GM13977 (cell line): Measurements from ENCODE around the gene CD177.

Experiments used
- DNase-seq: peaks from one replicate; pipeline ENCODE4 v3.0.0; 2012; ENCODE audit warnings: low spot score
- in situ Hi-C: fragments of 300-500 bp; cut with MboI; formaldehyde crosslinking; loops from one replicate; pipeline ENCODE4 v1.12.0; 2022; ENCODE audit warnings: low sequenced_read_pairs, low pct_unique_long_range_greater_than_20kb, mixed read lengths, inconsistent platforms; ENCODE audit not compliant: unreplicated experiment
- TF ChIP-seq, protein P1 (sequence below): IDR thresholded peaks from 2 replicates; pipeline ENCODE4 v1.5.1; 2012; ENCODE audit warnings: mild to moderate bottlenecking, control low read depth; ENCODE audit not compliant: insufficient read depth; ENCODE audit errors: extremely low read depth, missing control alignments

The CD177 gene

DNA sequence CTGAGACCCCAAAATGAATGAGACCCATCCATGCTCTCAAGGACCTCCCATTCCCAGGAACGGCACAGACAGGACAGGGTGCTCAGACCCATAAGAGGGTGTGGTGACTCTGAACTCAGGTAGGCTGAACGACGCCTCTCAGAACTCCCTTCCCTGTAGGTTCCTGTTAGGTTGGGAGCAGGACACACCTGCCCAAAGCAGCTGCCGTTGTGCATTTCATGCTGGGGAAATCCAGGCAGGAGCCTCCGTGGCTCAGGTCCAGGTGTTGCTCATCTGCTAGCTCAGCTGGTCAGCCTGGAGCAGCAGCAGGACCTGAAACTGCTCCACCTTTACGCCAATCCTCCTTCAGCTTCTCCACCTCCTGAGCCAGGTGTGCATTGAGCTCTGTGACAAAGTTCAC, 42.1 kb downstream of the CD177 start:
- DNase-seq, result no peak
- TF ChIP-seq, protein P1, sequence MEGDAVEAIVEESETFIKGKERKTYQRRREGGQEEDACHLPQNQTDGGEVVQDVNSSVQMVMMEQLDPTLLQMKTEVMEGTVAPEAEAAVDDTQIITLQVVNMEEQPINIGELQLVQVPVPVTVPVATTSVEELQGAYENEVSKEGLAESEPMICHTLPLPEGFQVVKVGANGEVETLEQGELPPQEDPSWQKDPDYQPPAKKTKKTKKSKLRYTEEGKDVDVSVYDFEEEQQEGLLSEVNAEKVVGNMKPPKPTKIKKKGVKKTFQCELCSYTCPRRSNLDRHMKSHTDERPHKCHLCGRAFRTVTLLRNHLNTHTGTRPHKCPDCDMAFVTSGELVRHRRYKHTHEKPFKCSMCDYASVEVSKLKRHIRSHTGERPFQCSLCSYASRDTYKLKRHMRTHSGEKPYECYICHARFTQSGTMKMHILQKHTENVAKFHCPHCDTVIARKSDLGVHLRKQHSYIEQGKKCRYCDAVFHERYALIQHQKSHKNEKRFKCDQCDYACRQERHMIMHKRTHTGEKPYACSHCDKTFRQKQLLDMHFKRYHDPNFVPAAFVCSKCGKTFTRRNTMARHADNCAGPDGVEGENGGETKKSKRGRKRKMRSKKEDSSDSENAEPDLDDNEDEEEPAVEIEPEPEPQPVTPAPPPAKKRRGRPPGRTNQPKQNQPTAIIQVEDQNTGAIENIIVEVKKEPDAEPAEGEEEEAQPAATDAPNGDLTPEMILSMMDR, result no peak
- in situ Hi-C loops, result no loop called here

DNA sequence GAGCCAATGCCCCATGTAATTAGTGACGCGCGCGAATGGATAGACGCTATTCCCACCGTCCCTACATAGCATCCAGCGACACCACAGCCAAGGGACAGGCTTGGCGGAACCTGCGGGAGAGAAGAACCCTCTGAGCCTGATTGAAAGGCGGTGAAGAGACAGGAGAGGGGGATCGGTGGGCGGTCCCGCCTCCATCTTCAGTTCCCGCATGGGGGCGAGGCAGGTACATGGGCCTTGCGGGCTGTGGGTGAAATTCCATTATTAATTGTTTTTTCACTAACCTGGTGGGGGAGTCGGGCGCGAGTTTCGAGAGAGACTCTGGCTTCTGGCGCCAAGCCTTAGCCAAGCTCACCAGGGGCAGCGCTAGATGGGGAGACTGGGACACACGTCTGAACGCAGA, 52.8 kb downstream of the CD177 start:
- in situ Hi-C loops, result no loop called here
- TF ChIP-seq, protein P1, result no peak
- DNase-seq, result no peak

DNA sequence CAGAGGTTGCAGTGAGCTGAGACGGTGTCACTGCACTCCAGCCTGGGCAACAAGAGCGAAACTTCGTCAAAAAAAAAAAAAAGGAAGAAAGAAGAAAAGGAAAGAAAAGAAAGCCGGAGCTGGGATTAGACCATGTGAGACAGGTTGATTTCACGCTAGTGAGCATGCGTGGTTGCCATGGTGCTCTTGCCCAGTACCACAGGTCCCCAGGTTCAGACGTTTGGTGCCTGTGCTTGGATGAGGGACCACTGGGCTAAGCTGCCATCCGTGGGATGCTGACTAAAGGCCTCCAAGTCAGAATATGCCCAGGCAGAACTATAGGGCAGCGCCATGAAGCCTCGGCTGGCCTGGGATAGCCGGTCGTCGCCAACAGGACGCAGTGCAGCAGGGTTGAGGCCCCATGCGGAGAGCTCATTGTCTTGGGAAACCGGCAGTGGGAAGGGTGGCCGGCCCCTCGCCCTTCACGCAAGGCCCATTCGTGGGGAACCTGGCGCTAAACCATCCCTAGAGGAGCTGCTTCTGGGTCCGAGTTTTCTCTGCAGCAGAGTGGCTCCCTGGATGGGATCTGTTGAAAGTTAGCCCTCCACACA, 54.0 kb downstream of the CD177 start:
- TF ChIP-seq, protein P1, result no peak
- no peak for DNase-seq

DNA sequence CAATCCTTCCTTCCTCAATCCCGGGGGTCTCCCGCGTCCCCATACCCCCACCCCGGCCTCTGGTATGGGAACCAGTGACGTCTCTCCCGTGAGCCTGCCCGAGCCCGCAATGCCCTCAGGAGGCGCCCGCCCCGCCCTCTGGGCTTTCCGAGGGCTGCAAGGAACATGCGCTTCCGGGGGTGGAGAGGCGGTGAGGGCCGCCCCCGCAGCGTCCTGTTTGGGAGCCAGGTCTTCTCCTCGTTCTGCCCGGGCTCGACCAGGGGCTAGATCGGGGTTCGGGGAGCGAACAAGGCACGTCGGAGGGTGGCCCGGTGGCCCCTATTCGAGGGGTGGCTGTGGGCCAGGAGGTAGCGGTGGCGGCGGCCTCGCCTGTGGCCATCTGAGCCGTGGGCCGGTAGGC, 54.6 kb downstream of the CD177 start:
- TF ChIP-seq, protein P1, result no peak
- DNase-seq, result no peak
- in situ Hi-C loops, result no loop called here

More for the DNA sequence above, 54.0 kb downstream of the CD177 start:
- in situ Hi-C loops, result no loop called here

DNA sequence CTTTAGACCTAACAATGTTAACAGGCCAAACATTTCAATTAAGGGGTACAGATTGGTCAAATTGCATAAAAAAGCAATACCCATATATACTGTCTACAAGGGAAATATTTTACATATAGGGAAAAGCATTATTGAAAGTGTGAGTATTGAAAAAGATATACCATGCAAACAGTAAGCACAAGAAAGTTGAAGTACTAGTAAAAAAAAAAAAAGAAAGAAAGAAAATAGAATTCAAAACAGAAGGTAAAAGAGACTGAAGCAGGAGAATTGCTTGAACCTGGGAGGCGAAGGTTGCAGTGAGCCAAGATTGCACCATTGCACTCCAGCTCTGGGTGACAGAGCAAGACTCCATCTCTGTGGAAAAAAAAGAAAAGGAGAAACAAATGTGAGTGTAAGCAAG, 55.9 kb downstream of the CD177 start:
- TF ChIP-seq, protein P1, result no peak
- in situ Hi-C loops, result no loop called here
- DNase-seq, result no peak

DNA sequence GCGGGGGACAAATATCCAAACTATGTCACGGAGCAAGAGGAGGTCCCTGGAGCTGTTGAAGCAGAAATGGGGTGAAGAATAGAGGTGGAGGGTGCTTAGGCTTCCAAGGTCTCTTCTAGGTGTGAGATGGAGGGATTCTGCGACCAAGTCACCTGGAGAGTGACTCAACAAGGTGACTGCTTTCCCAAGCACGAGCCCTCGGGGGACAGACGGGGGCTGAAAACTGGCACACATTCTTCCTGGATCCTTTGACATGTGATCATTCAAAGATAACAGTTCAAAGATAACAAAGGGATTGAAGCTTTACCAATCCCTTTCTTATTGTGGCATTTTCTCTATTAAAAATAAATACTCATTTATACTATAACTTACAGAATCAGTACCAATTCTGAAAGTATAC, 59.0 kb downstream of the CD177 start:
- no peak for DNase-seq
- TF ChIP-seq, protein P1, result no peak
- in situ Hi-C loops, result no loop called here
